ENCODE results near the gene ZNF749. TPM values are rescaled to one million over a fixed set of nuclear protein-coding genes. Genes with fewer than 3 reads are reported as not detected.

Gene ZNF749
- total and polyA plus RNA-seq, 2 of the 8 experiments (the other 6 are each of a cell fraction or from before 2014, with no cell fraction given), result 15.2 to 24.4 TPM

GRCh38 chr19:57436417-57436816 is 1.3 kb downstream of the ZNF749 start:
- H3K79me1 ChIP-seq (ENCODE audit: low read depth, low read length), result peaks cover 19% of the 10 kb centered on the region
- peaks cover 0 to 7% (median under 1%) of the 10 kb centered on the region in 4 experiments; a peak in 2 of 7 replicates for H3K4me1 ChIP-seq (replicated peaks in 1 of 4; ENCODE audit: control insufficient read depth in 3 of 4, insufficient read depth in 4 of 4, low read length in 3 of 4)
- no peak overlapping the region for H2BK20ac ChIP-seq (ENCODE audit: low read length)
- H4K5ac ChIP-seq (ENCODE audit: insufficient read length, low read depth, low read length), result no peak overlapping the region
- no peak overlapping the region for H3K23ac ChIP-seq (ENCODE audit: insufficient read length)
- FAIRE-seq (no peak), DNase-seq (ENCODE audit: low read depth in 1 of 2, low spot score in 2 of 2) (no peak)
- no peak overlapping the region for H2AK5ac ChIP-seq (ENCODE audit: low read depth, low read length)
- no peak overlapping the region for H4K91ac ChIP-seq (replicated peaks; ENCODE audit: insufficient read length, low read length)
- no peak overlapping the region for H2AFZ ChIP-seq (ENCODE audit: low read length)
- H3K18ac ChIP-seq (ENCODE audit: extremely low read depth, low read length), result no peak overlapping the region
- H2BK5ac ChIP-seq (ENCODE audit: low read depth, low read length), result no peak overlapping the region
- H4K20me1 ChIP-seq (replicated peaks in 1 of 2; ENCODE audit: control insufficient read depth in 1 of 2, insufficient read depth in 2 of 2, low read length in 2 of 2), result peaks cover 0 to 12% of the 10 kb centered on the region in 2 experiments
- H3K4ac ChIP-seq (replicated peaks; ENCODE audit: insufficient read length, low read depth, low read length), result no peak overlapping the region
- peak overlapping the region; percentile 85 to 89 for H3K4me2 ChIP-seq (ENCODE audit: insufficient read depth in 1 of 2, low read depth in 2 of 2, low read length in 2 of 2)
- no peak overlapping the region for H2BK12ac ChIP-seq (ENCODE audit: low read depth, low read length)
- H3K23me2 ChIP-seq (ENCODE audit: low read depth, low read length), result peaks cover 4% of the 10 kb centered on the region
- H2BK15ac ChIP-seq (ENCODE audit: low read length), result no peak overlapping the region
- H3K9me3 ChIP-seq (ENCODE audit: insufficient read depth in 2 of 2, low read depth in 1 of 2, low read length in 1 of 2), result no peaks in the 10 kb centered on the region; a peak in 1 of 4 replicates
- H3K79me2 ChIP-seq (ENCODE audit: control insufficient read depth in 1 of 2, insufficient read depth in 2 of 2, low read length in 2 of 2), result peaks cover 20 to 55% of the 10 kb centered on the region in 2 experiments
- ChIA-PET CTCF (ENCODE audit: partially characterized antibody) (interaction anchor here (0.6 to 2.2 kb wide), 5 partner anchors 10 to 51 kb away, joined by 3 to 8 read pairs (median 3); partner anchors contain the start of genes ZNF419 and ZNF772), POLR2A (ENCODE audit: partially characterized antibody) (interaction anchor here (0.8 to 7.0 kb wide), 17 partner anchors 9 to 453 kb away, joined by 3 to 49 read pairs (median 5); partner anchors contain the start of genes TRAPPC2B, ZNF17, ZNF419 and ZNF530)
- H3K56ac ChIP-seq (replicated peaks; ENCODE audit: insufficient read length, low read depth, low read length), result no peak overlapping the region
- no peak overlapping the region for H3K27ac ChIP-seq (ENCODE audit: low read depth, low read length)
- H3K27me3 ChIP-seq (replicated peaks in 1 of 4; ENCODE audit: control insufficient read depth in 3 of 4, extremely low read depth in 1 of 4, insufficient read depth in 3 of 4, low read length in 3 of 4), result no peaks in the 10 kb centered on the region
- 79% methylated on average over 1 of the region's 1 CpG; no CpG with 5 or more reads in 1 of the 2 experiments for WGBS, 2 experiments (ENCODE audit: extremely low coverage in 1 of 2, insufficient coverage in 1 of 2, insufficient read length in 1 of 2, insufficient replicate concordance in 2 of 2, low coverage in 1 of 2, low lambda C conversion rate in 2 of 2, missing lambda C conversion rate in 1 of 2)
- H3K14ac ChIP-seq (ENCODE audit: insufficient read length), result no peak overlapping the region
- peak overlapping the region in 3 of 4 experiments; percentile 91 to 94 (median 94); a peak in 5 of 7 replicates for H3K9ac ChIP-seq (replicated peaks in 1 of 4; ENCODE audit: extremely low read depth in 1 of 4, low read depth in 3 of 4, low read length in 3 of 4)
- H2BK120ac ChIP-seq (replicated peaks; ENCODE audit: low read depth, low read length), result no peak overlapping the region
- peaks cover 0 to 5% (median 3%) of the 10 kb centered on the region in 4 experiments; a peak in 2 of 8 replicates for H3K36me3 ChIP-seq (ENCODE audit: control insufficient read depth in 2 of 4, insufficient read depth in 4 of 4, low read length in 3 of 4)
- no peak overlapping the region for H4K8ac ChIP-seq (ENCODE audit: extremely low read depth, insufficient read depth, low read length)
- H3K4me3 ChIP-seq (ENCODE audit: extremely low read depth in 1 of 4, insufficient read depth in 2 of 4, low read depth in 3 of 4, low read length in 4 of 4), result peak overlapping the region; percentile 75 to 89 (median 81); a peak in 7 of 8 replicates
